Skeletal muscle tissue (tissue), 4 donors: Measurements from ENCODE around the gene ASB13. TPM values are rescaled to one million over a fixed set of nuclear protein-coding genes. Genes with fewer than 3 reads are reported as not detected.
A peak's percentile ranks its signal among the peaks of the same experiment; 100 is the strongest.

Experiments
- H3K27ac ChIP-seq: one replicate; pipeline ENCODE4 v1.7.0; 2013; ENCODE audit warnings: mild to moderate bottlenecking, low read depth, low read length, inconsistent platforms
- H3K27me3 ChIP-seq, 3 donors: one replicate each; pipeline ENCODE4 v1.7.0; 2013; ENCODE audit warnings: low read length in 3 of 3; ENCODE audit not compliant: control insufficient read depth in 3 of 3, insufficient read depth in 3 of 3
- H3K36me3 ChIP-seq, 3 donors: one replicate each; pipeline ENCODE4 v1.7.0; 2013; ENCODE audit warnings: low read length in 3 of 3; ENCODE audit not compliant: control insufficient read depth in 3 of 3, insufficient read depth in 3 of 3
- H3K4me1 ChIP-seq, 3 donors: one replicate each; pipeline ENCODE4 v1.7.0; 2013; ENCODE audit warnings: low read length in 3 of 3, mild to moderate bottlenecking in 3 of 3; ENCODE audit not compliant: control insufficient read depth in 3 of 3, insufficient read depth in 3 of 3
- H3K4me3 ChIP-seq, 3 donors: one replicate each; pipeline ENCODE4 v1.7.0; 2013; ENCODE audit warnings: low read length in 3 of 3
- H3K9ac ChIP-seq, 3 donors: one replicate each; pipeline ENCODE4 v1.7.0; 2013; ENCODE audit warnings: low read length in 3 of 3, mild to moderate bottlenecking in 3 of 3, moderate library complexity in 2 of 3, low read depth in 1 of 3
- H3K9me3 ChIP-seq, 3 donors: one replicate each; pipeline ENCODE4 v1.7.0; 2013; ENCODE audit warnings: low read length in 3 of 3; ENCODE audit not compliant: control insufficient read depth in 3 of 3
- total RNA-seq: library from RNA; depleted of rRNA; stranded (reverse); fragments of >200 nt; gene quantifications from one replicate; pipeline ENCODE4 v1.2.3, GENCODE V29; 2014
- donor health status: Osteomylitis.

Gene ASB13
- total RNA-seq, 1 donor from 2014 or later = 10.4 TPM

DNA sequence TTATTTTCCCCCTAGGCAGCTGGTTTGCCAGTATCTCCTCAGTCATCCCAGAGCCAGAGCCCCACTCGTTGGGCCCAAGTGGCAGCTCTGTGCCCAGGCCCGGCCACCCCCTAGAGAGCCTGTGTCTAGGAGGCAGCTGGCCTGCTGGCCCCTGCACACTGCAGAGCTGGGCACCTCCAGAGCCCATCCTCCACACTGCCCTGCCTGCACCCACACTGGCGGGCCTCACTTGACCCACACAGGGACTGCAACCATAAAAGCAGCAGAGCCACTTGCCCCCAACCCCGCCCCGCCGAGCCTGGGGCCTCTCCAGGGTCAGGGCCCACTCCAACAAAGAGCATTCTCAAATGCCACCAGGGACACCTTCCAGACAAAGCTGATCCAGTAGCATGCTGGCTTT is 5.4 kb downstream of the ASB13 start:
- Histone ChIP-seq H3K27ac (no peak overlapping the region), H3K4me3 (no peak overlapping the region), H3K27me3 (no peaks in the 10 kb centered on the region), H3K9me3 (no peaks in the 10 kb centered on the region), H3K9ac (no peak overlapping the region), H3K36me3 (no peaks in the 10 kb centered on the region), H3K4me1 (peaks cover 11 to 22% (median 11%) of the 10 kb centered on the region in 3 donors)

DNA sequence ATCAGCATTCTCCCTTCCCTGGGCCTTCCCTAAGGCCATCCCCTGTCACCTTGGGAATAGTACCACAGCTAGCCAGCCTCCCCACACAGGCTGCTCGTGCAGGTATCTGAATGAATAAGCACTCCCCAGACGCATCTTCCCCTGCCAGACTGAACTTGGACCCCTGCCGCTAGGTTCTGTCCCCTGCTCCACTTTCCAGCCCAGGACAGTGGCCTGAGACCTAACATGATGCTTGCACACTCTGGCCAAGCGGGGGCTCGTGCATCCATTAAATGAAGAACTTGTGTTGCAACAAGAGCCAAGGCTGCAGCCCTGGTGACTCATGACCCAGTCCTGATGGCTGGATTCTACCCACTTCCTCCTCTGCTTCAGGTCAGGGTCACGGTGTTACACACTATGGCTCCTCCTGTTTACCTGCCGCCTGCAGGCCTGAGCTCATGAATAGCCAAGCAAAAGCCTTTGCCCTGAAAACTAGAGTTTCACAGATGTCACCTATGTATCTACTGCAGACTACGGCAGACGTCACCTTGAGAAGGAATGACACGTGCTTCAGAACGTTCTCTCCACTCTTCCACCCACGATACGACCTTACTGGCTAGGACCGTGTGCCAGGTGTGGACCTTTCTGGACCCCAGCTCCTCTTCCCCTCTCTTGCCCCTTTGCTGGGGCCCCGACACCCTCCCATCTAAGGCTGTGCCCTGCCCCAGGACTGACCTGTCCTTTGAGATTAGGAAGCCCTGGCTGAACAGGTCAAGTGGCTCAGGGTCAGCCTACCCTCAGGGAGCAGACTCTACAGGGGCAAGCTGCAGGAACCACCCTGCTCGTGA is 6.5 kb downstream of the ASB13 start:
- no peak overlapping the region for H3K9ac ChIP-seq
- no peak overlapping the region for H3K4me3 ChIP-seq
- no peaks in the 10 kb centered on the region for H3K36me3 ChIP-seq

DNA sequence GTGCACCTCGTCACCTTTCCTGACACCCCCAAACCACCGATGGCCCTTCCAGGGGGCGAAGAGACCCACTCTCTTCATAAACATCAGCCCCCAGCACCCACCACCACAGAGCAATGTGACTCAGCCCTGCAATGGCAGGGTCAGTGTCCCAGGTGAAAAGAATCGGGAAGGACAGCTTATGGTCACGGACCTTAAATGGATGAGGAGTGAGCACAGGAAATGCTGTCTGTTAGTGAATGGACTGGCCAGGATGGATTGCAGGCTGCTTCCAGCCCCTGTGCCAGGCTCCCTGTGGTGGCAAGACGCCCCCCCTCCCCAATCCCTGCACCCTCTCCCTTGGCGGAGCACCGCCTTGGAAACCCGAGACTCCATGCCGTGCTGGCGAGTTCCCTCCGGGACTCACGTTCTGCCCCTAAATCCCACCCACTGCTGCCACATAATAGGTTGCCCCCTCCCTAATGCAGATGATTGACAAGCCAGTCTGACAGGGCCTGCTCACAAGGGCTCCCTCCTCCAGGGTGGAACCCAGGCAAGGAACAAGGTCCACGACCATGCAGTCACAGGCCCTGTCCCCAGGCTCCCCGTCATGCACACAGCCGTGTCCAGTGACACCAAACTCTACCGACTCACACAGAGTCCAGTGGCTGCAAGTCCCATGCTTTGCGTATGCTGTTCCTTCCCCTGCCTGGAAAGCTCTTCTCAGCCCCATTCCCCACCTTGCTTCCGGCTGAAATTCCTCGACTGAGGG is 7.3 kb downstream of the ASB13 start:
- no peak overlapping the region for H3K4me3 ChIP-seq
- H3K27me3 ChIP-seq = no peaks in the 10 kb centered on the region
- peaks cover 0 to 12% (median 6%) of the 10 kb centered on the region in 3 donors for H3K4me1 ChIP-seq
- no peaks in the 10 kb centered on the region for H3K36me3 ChIP-seq
- H3K9me3 ChIP-seq = no peaks in the 10 kb centered on the region
- no peak overlapping the region for H3K9ac ChIP-seq
- no peak overlapping the region for H3K27ac ChIP-seq

More for the DNA sequence above, 6.5 kb downstream of the ASB13 start:
- Histone ChIP-seq H3K27me3 (no peaks in the 10 kb centered on the region), H3K4me1 (peaks cover 0 to 12% (median 6%) of the 10 kb centered on the region in 3 donors), H3K9me3 (no peaks in the 10 kb centered on the region), H3K27ac (no peak overlapping the region)

DNA sequence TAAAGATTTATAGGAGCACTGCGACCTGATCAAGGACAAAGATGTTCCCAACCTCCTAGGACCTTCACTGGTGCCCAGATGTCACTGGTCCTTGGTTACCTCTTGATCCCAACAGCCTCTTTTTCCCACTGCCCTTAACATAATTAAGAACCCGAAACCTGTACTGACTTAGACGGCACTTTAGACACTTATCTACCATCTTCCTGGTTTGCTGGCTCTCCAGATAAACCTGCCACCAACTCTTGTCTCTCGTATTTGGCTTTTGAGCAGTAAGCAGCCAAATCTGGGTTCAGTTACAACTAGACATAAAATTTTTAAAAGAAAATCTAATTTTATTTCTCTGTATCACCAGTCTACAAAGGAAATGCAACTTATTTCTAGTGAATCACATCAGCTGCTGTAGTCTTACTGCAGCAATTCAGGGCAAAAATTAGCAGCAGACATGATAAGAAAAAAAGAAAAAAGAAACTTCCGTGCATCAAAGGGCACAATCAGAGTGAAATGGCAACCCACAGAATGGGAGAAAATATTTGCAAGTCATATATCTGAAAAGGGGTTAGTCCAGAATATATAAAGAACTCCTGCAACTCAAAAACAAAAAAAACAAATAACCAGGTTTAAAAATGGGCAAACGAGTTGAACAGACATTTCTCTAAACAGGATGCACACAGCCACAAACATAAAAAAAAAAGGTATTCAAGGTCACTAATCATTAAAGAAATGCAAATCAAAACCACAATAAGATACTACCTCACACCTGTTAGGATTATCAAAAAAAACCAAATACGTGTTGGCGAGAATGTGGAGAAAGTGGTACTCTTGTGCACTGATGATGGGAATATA is 9.4 kb downstream of the ASB13 start:
- no peaks in the 10 kb centered on the region for H3K36me3 ChIP-seq
- H3K27ac ChIP-seq = no peak overlapping the region
- H3K9me3 ChIP-seq = no peaks in the 10 kb centered on the region
- no peak overlapping the region for H3K4me3 ChIP-seq
- H3K9ac ChIP-seq = no peak overlapping the region
- H3K27me3 ChIP-seq = no peaks in the 10 kb centered on the region
- H3K4me1 ChIP-seq = peaks cover 0 to 19% (median 11%) of the 10 kb centered on the region in 3 donors

DNA sequence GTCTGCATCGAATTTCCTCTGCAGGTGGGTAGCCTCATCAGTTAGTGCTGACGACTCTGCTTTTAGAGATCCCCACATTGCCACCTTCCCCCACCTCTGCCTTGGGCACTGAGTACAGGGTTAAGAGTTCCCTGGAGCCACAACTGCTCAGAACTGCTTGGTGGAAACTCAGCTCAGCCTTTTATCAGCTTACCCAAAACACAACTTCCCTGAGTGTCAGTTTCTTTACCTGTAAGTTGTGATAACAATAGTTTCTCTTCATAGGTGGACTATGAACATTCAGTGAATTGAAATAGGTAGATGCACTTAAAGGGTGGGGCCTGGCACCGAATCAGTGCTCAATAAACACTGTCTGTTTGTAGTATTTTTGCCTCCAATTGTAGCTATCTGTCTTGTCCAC is 11.3 kb downstream of the ASB13 start:
- Histone ChIP-seq H3K9ac (no peak overlapping the region), H3K27me3 (no peaks in the 10 kb centered on the region)

DNA sequence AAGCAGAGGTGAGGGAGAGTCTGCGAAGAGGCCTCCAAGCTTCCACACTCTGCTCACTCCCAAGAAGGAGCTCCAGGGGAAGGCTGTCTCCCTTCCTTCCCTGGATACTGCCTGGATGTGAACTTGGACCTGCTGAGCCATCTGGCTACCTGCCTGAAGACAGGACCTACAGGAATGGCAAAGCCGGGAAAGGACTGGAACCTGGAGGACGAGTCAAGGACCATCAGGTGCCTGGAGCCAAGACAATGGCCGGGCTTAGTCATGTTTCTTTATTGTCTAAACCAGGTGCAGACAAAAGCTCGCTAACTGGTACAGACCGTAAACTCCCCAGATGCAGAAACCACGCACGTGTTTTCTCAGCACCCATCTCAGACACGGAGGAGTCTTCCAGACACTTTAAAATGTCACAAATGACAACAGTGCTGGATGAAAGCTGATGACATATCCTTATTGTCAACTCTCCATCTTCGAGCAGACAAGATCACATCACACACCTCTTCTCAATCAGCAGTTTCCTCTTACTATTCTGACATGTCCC is 12.1 kb downstream of the ASB13 start:
- Histone ChIP-seq H3K4me1 (peaks cover 4 to 11% (median 11%) of the 10 kb centered on the region in 3 donors), H3K36me3 (peaks cover 0 to 14% (median 7%) of the 10 kb centered on the region in 3 donors), H3K9me3 (no peaks in the 10 kb centered on the region), H3K9ac (no peak overlapping the region), H3K4me3 (no peak overlapping the region), H3K27ac (no peak overlapping the region), H3K27me3 (no peaks in the 10 kb centered on the region)

More for the DNA sequence above, 11.3 kb downstream of the ASB13 start:
- Histone ChIP-seq H3K4me1 (peaks cover 4 to 19% (median 13%) of the 10 kb centered on the region in 3 donors), H3K36me3 (peaks cover 0 to 8% (median 7%) of the 10 kb centered on the region in 3 donors), H3K4me3 (no peak overlapping the region), H3K9me3 (no peaks in the 10 kb centered on the region), H3K27ac (no peak overlapping the region)

DNA sequence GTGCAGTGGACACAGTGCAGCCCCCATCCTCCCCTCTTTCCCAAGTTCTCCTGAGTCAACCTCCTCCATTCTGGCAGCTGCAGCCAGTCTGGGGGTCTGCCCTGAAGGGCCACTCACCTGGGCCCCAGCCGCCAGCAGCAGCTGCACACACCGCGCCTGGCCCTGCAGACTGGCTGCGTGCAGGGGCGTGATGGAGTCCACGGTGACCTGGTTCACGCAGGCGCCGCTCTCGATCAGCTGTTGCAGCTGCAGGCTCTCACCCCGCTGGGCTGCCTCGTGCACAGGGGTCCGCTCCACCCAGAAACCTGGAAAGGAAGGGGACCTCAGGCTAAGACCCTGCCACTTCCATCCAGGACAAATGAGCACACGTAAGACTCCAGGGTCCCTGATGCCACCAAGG is 13.6 kb downstream of the ASB13 start:
- H3K27ac ChIP-seq = no peak overlapping the region
- H3K9ac ChIP-seq = peak overlapping the region in 1 of 3 donors; percentile 20
- peaks cover 10 to 20% (median 14%) of the 10 kb centered on the region in 3 donors for H3K36me3 ChIP-seq
- H3K27me3 ChIP-seq = no peaks in the 10 kb centered on the region
- no peaks in the 10 kb centered on the region for H3K9me3 ChIP-seq
- peaks cover 4 to 10% (median 7%) of the 10 kb centered on the region in 3 donors for H3K4me1 ChIP-seq
- H3K4me3 ChIP-seq = no peak overlapping the region

DNA sequence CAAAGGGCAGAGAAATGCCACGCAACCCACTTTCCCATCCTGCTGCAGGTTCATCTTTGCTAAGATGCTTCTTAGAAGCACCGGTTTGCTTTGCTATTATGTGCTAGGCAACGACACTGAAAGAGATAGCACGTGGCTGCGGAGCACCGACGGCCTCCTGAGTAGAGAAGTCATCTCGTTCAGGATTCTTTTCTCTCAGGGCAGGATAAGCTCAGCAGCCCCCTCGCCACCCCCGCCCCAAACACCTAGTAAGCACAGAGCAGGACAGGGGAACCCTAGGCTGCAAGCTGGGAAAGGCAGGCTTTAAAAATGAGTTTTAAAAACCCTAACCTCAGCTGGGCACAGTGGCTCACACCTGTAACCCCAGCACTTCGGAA is 15.0 kb downstream of the ASB13 start:
- H3K4me3 ChIP-seq = no peak overlapping the region
- no peak overlapping the region for H3K9ac ChIP-seq
- H3K4me1 ChIP-seq = peaks cover 5 to 12% (median 7%) of the 10 kb centered on the region in 3 donors
- H3K27ac ChIP-seq = no peak overlapping the region
- H3K9me3 ChIP-seq = no peaks in the 10 kb centered on the region
- H3K36me3 ChIP-seq = peaks cover 14 to 23% (median 17%) of the 10 kb centered on the region in 3 donors
- H3K27me3 ChIP-seq = no peaks in the 10 kb centered on the region

DNA sequence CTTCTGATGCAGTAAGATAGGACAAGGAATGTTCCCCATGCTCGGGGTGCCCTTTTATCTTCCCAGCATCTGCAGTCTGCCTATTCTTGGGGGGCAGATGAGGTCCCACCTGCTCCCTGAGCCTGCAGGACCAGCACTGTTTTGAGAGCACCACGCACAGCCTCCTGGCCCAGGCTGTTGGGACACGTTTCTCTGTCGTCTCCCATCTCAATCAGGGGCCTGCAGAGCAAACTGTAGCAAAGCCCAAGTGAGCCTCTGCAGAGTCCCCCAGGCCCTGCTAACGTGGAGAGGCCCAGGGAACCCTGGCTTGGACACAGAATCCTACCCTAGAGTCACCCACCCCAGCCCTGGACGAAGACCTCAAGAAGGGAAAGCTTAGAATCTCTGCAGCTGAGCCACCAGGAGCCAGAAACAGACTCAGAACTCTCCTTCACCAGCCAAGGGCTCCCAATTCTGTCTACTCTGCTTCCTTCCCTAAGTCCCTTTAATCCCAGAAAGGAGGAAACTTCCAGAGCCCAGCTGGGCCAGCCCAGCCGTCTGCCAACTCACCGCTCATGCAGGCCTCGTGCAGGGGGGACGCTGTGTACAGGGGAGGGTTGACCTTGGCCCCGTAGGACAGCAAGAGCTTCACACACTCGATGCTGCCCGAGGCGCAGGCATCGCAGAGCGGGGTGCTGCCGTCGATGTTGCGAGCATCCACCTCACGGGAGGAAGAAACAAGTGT is 15.6 kb downstream of the ASB13 start:
- no peak overlapping the region for H3K9ac ChIP-seq
- H3K4me3 ChIP-seq = no peak overlapping the region
- H3K9me3 ChIP-seq = no peaks in the 10 kb centered on the region
- no peaks in the 10 kb centered on the region for H3K27me3 ChIP-seq
- no peak overlapping the region for H3K27ac ChIP-seq
- H3K4me1 ChIP-seq = peaks cover 10 to 16% (median 10%) of the 10 kb centered on the region in 3 donors
- H3K36me3 ChIP-seq = peaks cover 16 to 23% (median 19%) of the 10 kb centered on the region in 3 donors
